C4-2B (cell line): ENCODE results near the gene NELFA.

Experiments used
- H3K27ac ChIP-seq: fragments of 450-650 bp; 2 replicates; pipeline ENCODE4 v1.5.1; 2017
- CTCF ChIP-seq: fragments of 450-650 bp; conservative IDR thresholded peaks from 2 replicates; pipeline ENCODE4 v1.5.1; 2017; ENCODE audit warnings: mild to moderate bottlenecking
- ZFX ChIP-seq: fragments of 450-650 bp; IDR thresholded peaks from 2 replicates; pipeline ENCODE4 v1.6.1; 2017

Gene NELFA

GRCh38 chr4:1975880-1976279, 32.9 kb downstream of the NELFA start:
- H3K27ac ChIP-seq, result no peak overlapping the region
- TF ChIP-seq CTCF (no peak), ZFX (no peak)

GRCh38 chr4:1975391-1975801, 33.4 kb downstream of the NELFA start:
- H3K27ac ChIP-seq, result no peak overlapping the region
- TF ChIP-seq CTCF, result no peak
- no peak for TF ChIP-seq ZFX

- no peak overlapping the region for H3K27ac ChIP-seq
- TF ChIP-seq CTCF (no peak), ZFX (no peak)
Measured at GRCh38 chr4:1974840-1975239, 33.9 kb downstream of the NELFA start.

DNA sequence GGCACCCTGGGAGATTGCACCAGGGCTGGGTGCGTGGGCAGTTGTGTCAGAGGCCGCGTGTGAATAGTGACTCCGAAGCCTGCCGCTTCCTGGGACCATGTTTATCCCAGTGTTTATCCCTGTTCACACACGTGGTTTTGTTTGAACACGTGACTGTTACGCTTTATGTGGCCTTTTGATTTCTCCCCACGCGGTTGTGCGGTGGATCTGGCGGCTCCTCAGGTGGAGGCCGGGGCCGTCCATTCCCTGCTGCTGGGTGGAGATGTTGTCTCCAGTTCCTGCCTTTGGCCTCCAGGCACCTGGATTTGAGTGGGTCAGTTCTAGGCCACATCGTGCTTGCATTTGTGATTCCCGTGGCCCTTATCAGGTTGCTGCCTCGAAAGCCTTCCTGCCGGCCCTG, 35.1 kb downstream of the NELFA start:
- no peak overlapping the region for H3K27ac ChIP-seq
- no peak for TF ChIP-seq CTCF
- no peak for TF ChIP-seq ZFX

- no peak overlapping the region for H3K27ac ChIP-seq
- TF ChIP-seq CTCF, result no peak
- TF ChIP-seq ZFX, result no peak
Measured at GRCh38 chr4:1973218-1973617, 35.6 kb downstream of the NELFA start.

DNA sequence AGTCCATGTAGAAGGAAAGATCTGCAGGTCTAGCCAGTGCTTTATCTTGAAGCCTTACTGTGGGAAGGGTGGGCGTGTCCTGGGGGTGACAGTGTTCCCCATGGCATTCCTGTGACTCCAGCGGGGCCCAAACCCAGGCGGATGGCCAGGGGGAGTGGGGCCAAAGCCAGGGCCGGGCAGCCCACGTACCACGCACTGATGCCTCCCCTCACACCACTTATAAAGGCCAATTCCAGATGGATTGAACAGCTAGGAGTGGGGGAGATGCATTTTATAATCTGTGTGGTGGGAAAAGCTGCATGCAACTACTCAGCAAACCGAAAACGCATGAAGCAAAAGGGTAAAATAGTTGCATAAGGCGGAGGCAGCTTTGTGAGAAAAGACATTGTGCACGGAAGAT, 36.4 kb downstream of the NELFA start:
- TF ChIP-seq CTCF, result no peak
- TF ChIP-seq ZFX, result no peak
- no peak overlapping the region for H3K27ac ChIP-seq

DNA sequence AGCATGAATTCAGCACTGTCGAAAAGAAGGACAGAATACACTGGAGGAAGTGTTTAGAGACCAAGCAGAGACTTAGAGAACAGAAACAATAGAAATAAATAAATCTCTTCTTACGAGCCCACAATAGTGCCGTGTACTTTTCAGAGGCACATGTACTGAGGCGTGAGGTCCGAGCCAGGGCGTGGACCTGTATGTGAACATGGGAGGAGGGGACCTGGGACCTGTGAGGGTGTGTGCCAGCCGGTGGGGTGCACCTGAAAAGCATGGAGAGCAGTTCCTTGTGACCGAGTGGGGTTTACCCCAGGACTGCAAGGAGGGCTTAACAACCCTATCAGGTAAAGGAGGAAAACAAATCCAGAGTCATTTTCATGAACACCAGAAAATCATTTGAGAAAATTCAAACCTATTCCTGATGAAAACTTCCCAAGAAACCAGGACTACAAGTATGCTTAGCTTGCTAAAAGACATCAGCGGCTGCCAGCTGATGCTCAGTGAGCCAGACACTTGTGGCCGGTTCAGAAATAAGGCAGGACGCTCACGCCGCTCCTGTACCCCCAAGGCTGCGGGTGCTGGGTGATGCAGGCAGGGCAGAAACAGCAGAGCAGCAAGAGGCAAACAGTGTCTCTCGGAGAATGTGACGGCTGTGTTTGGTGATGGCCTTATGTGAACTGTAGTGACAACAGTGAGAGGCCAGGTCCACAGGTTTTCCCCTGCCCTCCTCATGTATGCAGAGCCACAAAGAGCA, 37.1 kb downstream of the NELFA start:
- TF ChIP-seq CTCF (no peak), ZFX (no peak)

More for the DNA sequence above, 37.1 kb downstream of the NELFA start:
- H3K27ac ChIP-seq, result no peak overlapping the region
